RWPE1 (cell line): ENCODE results near the gene TBRG4.

Experiments
- CTCF ChIA-PET: fragments of 350-600 bp; sonication (Branson Sonifier 250); formaldehyde crosslinking; extraction: SDS; loops from one replicate; lab custom pipeline; 2021; lab: Yijun Ruan, JAX
- POLR2A ChIA-PET: fragments of 400-600 bp; formaldehyde crosslinking; extraction: SDS; loops from one replicate; lab custom pipeline; 2020; ENCODE audit warnings: antibody characterized with exemption; ENCODE audit not compliant: low non-redundant PET; lab: Yijun Ruan, JAX
- DNase-seq: peaks from one replicate; pipeline ENCODE4 v3.0.0; 2012; ENCODE audit warnings: low spot score
- H3K27ac ChIP-seq: fragments of 450-650 bp; 2 replicates; pipeline ENCODE4 v1.5.1; 2017
- TF ChIP-seq, protein P1 (sequence below): fragments of 450-650 bp; conservative IDR thresholded peaks from 2 replicates; pipeline ENCODE4 v1.5.1; 2017; ENCODE audit warnings: low read depth, mild to moderate bottlenecking

Gene TBRG4

DNA sequence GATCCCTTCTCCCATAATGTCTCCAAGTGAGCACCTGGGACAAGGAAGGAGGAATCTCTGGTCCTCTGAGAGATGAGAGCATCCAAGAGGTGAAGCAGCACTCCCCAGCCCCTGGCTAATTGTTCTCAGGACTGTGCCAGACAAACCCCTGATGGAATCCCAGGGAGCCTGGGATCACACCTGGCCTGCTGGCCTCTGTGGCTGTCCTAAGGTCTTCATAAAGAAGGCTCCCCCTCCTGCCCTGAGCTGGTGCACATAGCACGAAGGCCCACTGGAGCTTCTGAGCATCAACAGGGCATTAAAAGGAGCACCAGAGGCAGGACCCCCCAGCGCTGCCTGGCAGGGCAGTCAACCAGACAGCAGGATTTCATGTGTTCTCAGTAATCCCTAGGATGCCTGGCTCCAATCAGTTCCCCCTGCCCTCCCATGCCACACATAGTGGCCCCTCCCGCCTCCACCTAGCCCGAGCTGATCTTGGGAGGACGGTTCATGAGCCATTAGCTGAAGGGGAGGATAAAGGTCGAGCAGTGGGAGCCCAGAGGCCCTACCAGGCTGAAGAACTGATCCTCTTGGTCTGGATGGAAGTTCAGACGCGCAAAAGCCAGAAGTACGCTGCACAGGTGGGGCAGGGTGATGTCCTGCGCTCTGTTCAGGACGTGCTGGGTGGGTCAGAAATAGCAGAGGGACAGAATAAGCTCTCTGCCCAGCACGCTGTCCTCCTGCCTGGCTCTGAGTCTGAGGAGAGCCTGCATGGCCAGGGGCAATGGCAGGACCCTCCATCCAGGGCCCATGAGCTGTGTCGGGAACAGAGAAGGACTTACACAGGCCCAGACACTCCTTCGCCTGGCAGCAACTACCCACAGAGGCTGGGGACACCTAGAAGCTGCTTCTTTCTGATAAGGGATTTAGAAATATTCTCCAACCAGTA lies 8.4 kb downstream of the TBRG4 start:
- DNase-seq: no peak
- POLR2A ChIA-PET: interaction anchor here (0.5 kb wide), 1 partner anchor 9 kb away, joined by 3 read pairs; no protein-coding TSS in a partner anchor
- TF ChIP-seq, protein P1, sequence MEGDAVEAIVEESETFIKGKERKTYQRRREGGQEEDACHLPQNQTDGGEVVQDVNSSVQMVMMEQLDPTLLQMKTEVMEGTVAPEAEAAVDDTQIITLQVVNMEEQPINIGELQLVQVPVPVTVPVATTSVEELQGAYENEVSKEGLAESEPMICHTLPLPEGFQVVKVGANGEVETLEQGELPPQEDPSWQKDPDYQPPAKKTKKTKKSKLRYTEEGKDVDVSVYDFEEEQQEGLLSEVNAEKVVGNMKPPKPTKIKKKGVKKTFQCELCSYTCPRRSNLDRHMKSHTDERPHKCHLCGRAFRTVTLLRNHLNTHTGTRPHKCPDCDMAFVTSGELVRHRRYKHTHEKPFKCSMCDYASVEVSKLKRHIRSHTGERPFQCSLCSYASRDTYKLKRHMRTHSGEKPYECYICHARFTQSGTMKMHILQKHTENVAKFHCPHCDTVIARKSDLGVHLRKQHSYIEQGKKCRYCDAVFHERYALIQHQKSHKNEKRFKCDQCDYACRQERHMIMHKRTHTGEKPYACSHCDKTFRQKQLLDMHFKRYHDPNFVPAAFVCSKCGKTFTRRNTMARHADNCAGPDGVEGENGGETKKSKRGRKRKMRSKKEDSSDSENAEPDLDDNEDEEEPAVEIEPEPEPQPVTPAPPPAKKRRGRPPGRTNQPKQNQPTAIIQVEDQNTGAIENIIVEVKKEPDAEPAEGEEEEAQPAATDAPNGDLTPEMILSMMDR: no peak
- CTCF ChIA-PET: no interaction called here
- H3K27ac ChIP-seq: peak overlapping the region; percentile 57; the same call in 1 of the 2 replicates

- H3K27ac ChIP-seq: peak overlapping the region; percentile 57; the same call in 1 of the 2 replicates
- DNase-seq: no peak
- ChIA-PET CTCF (no interaction called here), POLR2A (no interaction called here)
- TF ChIP-seq, protein P1: no peak
Observed at GRCh38 chr7:45101748-45102147, 9.7 kb downstream of the TBRG4 start.

GRCh38 chr7:45100761-45101480 lies 10.6 kb downstream of the TBRG4 start:
- H3K27ac ChIP-seq: peak overlapping the region; percentile 57
- no peak for DNase-seq
- ChIA-PET CTCF (interaction anchor here (0.8 kb wide), 1 partner anchor 128 kb away, joined by 3 read pairs; no protein-coding TSS in a partner anchor), POLR2A (no interaction called here)
- TF ChIP-seq, protein P1: no peak

- POLR2A ChIA-PET: interaction anchor here (0.5 kb wide), 1 partner anchor 317 kb away, joined by 3 read pairs; no protein-coding TSS in a partner anchor
- TF ChIP-seq, protein P1: no peak
- DNase-seq: no peak
- H3K27ac ChIP-seq: peak overlapping the region; percentile 57
- CTCF ChIA-PET: interaction anchor here (0.8 kb wide), 1 partner anchor 127 kb away, joined by 3 read pairs; no protein-coding TSS in a partner anchor
Observed at GRCh38 chr7:45099891-45100760, 11.4 kb downstream of the TBRG4 start.

DNA sequence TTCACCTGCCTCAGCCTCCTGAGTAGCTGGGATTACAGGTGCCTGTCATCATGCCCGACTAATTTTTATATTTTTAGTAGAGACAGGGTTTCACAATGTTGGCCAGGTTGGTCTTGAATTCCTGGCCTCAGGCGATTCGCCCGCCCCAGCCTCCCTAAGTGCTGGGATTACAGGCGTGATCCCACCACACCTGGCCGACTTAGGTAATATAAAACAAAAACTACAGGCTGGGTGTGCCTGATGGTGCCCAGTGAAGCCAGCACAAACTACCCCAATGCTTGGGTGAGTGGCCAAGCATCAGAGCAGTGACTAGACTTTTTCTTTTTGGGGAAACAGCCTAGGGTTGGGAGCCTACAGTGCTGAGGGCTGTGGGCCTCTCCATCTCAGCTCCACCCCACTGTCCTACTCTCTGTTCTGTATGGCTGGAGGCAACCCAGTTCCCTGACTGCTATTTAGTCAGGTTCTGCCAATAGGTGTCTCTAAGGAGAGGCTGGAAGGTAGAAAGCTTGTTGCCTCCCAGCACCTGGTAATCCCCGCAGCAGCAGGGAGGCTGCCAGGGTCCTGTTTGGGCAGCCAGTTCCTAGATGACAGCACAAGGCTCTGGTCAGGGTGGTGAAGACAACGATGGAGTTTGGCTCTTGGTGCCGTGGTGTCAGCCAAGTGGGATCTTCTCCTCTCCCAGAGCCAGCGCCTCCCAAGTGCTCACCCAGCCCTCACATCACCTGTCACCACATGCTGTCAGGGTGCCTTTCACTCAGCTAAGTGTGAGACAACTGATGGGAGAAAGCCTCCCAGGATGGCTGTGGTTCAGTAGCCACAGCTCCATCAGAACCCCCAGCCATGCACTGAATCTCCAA lies 12.3 kb downstream of the TBRG4 start:
- TF ChIP-seq, protein P1: no peak
- POLR2A ChIA-PET: no interaction called here
- peak overlapping the region; percentile 57 for H3K27ac ChIP-seq
- no peak for DNase-seq
- CTCF ChIA-PET: interaction anchor here (0.7 kb wide), 1 partner anchor 110 kb away, joined by 3 read pairs; no protein-coding TSS in a partner anchor
